Naive thymus-derived CD4-positive, alpha-beta T cell (primary cell): Measurements from ENCODE around the gene NKD1. TPM values are rescaled to one million over a fixed set of nuclear protein-coding genes. Genes with fewer than 3 reads are reported as not detected.

ENCODE experiments used
- ATAC-seq: fragments of 150-1000 bp; cut with Tn5 transposase; 2 replicates; pipeline ENCODE4 v1.10.0; 2021; ENCODE audit warnings: mild to moderate bottlenecking, moderate library complexity
- CTCF ChIA-PET: fragments of 350-600 bp; sonication (Branson Sonifier 250); formaldehyde crosslinking; loops from one replicate; lab custom pipeline; 2021; ENCODE audit warnings: antibody characterized with exemption; lab: Charles Lee
- POLR2A ChIA-PET: fragments of 350-600 bp; sonication (Branson Sonifier 250); formaldehyde crosslinking; loops from one replicate; lab custom pipeline; 2021; ENCODE audit warnings: antibody characterized with exemption, inconsistent platforms; lab: Charles Lee
- DNase-seq, 9 donors: peaks; one replicate each; pipeline versions ENCODE4 v3.0.0 to v3.0.0-alpha.2; 2020 to 2022; ENCODE audit warnings: mixed read lengths in 1 of 9
- H3K27ac ChIP-seq: one replicate; pipeline ENCODE4 v1.7.0; 2013; ENCODE audit warnings: mild to moderate bottlenecking, low read depth, low read length, moderate library complexity
- H3K27me3 ChIP-seq, 2 donors: one replicate each; pipeline ENCODE4 v1.7.0; 2013; ENCODE audit warnings: low read length in 2 of 2, mild to moderate bottlenecking in 2 of 2, moderate library complexity in 2 of 2; ENCODE audit not compliant: control insufficient read depth in 2 of 2, insufficient read depth in 2 of 2
- H3K36me3 ChIP-seq, 3 experiments: 1 replicate in 2 of 3; 2 replicates in 1 of 3; pipeline ENCODE4 v1.7.0; 2013; ENCODE audit warnings: low read length in 3 of 3, mild to moderate bottlenecking in 3 of 3, moderate library complexity in 1 of 3; ENCODE audit not compliant: insufficient read depth in 3 of 3, control insufficient read depth in 2 of 3
- H3K4me1 ChIP-seq, 2 donors: one replicate each; pipeline ENCODE4 v1.7.0; 2013; ENCODE audit warnings: low read length in 2 of 2, mild to moderate bottlenecking in 2 of 2, moderate library complexity in 1 of 2; ENCODE audit not compliant: control insufficient read depth in 2 of 2, insufficient read depth in 2 of 2
- H3K4me3 ChIP-seq: 2 replicates; pipeline ENCODE4 v1.7.0; 2013; ENCODE audit warnings: mild to moderate bottlenecking, low read length
- H3K9me3 ChIP-seq, 3 experiments: 1 replicate in 2 of 3; 2 replicates in 1 of 3; pipeline ENCODE4 v1.7.0; 2013; ENCODE audit warnings: low read length in 3 of 3; ENCODE audit not compliant: control insufficient read depth in 2 of 3
- H3K27ac Mint-ChIP-seq, 9 donors: one replicate each; pipeline ENCODE4 v1.8.0; 2020 to 2022; ENCODE audit warnings: mixed read lengths in 9 of 9, mild to moderate bottlenecking in 8 of 9, moderate library complexity in 5 of 9, inconsistent platforms in 2 of 9
- H3K27me3 Mint-ChIP-seq, 5 donors: one replicate each; pipeline ENCODE4 v1.8.0; 2021 to 2022; ENCODE audit warnings: mixed read lengths in 5 of 5, mild to moderate bottlenecking in 1 of 5
- H3K36me3 Mint-ChIP-seq, 5 donors: one replicate each; pipeline ENCODE4 v1.8.0; 2020 to 2022; ENCODE audit warnings: mixed read lengths in 5 of 5, mild to moderate bottlenecking in 3 of 5, inconsistent platforms in 1 of 5
- H3K4me1 Mint-ChIP-seq, 7 donors: one replicate each; pipeline ENCODE4 v1.8.0; 2020 to 2022; ENCODE audit warnings: mixed read lengths in 7 of 7, mild to moderate bottlenecking in 3 of 7, inconsistent platforms in 1 of 7
- H3K4me3 Mint-ChIP-seq, 10 donors: one replicate each; pipeline ENCODE4 v1.8.0; 2020 to 2022; ENCODE audit warnings: mild to moderate bottlenecking in 10 of 10, mixed read lengths in 10 of 10, moderate library complexity in 6 of 10, inconsistent platforms in 2 of 10
- H3K9me3 Mint-ChIP-seq, 11 donors: one replicate each; pipeline ENCODE4 v1.8.0; 2020 to 2022; ENCODE audit warnings: mixed read lengths in 11 of 11, mild to moderate bottlenecking in 4 of 11, inconsistent platforms in 1 of 11, moderate library complexity in 1 of 11
- intact Hi-C, 2 donors: fragments of 100-400 bp; cut with micrococcal nuclease; formaldehyde crosslinking; loops; one replicate each; pipeline ENCODE4 v1.15.1; 2023
- polyA plus RNA-seq, 2 donors: library from polyadenylated mRNA; unstranded; fragments of 300-500 nt; fragmentation: Illumina TruSeq; gene quantifications; one replicate each; pipeline ENCODE4 v1.2.3, GENCODE V29; 2021
- total RNA-seq, 6 experiments: library from RNA in 5 of 6; stranded (reverse) in 5 of 6; gene quantifications; 1 replicate in 5 of 6; 2 replicates in 1 of 6; pipeline ENCODE4 v1.2.3 and lab custom pipeline; 2021 to 2026

NKD1 gene
- total and polyA plus RNA-seq, 7 experiments from 2014 or later: 0.36 to 7.9 (median 5.0) TPM

DNA sequence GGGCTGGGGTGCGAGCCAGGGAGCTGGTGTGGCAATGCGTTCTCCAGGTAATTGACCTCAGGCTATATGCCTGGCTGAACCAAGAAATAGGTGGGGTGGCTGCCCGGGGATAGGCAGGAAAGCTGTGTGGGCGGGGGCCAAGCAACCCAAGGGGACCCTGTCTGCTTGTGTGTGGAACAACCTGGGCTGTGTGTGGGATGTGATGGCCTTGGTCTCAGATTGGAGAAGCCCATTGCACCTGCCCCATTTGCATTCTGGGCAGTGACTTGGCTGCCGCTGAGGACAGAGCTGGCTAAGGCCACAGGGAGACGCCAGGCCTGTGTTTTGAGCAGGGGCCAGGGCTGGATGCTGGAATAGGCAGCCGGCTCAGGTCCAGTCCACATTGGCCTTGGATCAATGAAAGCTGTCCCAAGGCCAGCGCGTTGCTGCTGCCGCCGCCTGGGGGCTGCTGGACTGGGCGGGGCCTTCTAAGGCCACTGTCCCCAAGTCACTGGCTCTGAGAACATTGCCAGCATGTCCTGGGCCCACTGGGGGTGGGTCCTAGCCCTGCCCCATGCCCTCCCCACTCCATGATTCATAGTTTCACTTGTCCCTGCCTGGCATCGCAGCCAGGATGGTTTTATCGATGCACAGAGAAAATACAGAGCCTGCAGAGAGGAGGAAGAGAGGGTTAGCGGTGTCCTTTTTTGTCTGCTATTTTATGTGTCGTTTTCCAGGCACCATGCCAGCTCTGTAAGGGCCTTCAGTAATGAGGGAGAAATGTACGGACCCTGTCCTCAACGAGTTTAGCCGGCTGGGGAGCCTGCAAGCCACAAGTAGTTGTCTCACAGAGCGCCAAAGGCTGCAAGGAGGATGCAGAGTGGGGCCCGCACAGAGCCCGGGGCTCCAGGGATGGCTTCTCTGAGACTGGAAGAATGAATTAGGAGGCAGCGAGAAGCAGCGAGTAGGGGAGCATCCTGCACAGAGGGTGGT lies 43.9 kb downstream of the NKD1 start:
- H3K4me3 Mint-ChIP-seq: peak overlapping the region in 6 of 10 donors; percentile 18 to 83 (median 43)
- H3K9me3 Mint-ChIP-seq: peaks cover 0 to 9% (median 0%) of the 10 kb centered on the region in 11 donors
- Histone ChIP-seq H3K9me3 (no peaks in the 10 kb centered on the region), H3K36me3 (no peaks in the 10 kb centered on the region), H3K4me3 (no peak overlapping the region), H3K27me3 (no peaks in the 10 kb centered on the region), H3K27ac (no peak overlapping the region), H3K4me1 (peaks cover 0 to 40% of the 10 kb centered on the region in 2 donors)
- intact Hi-C loops: no loop called here
- peaks cover 15 to 67% (median 43%) of the 10 kb centered on the region in 7 donors for H3K4me1 Mint-ChIP-seq
- H3K27me3 Mint-ChIP-seq: no peaks in the 10 kb centered on the region
- CTCF ChIA-PET: interaction anchor here (0.7 kb wide), 1 partner anchor 388 kb away, joined by 3 read pairs; no protein-coding TSS in a partner anchor
- H3K27ac Mint-ChIP-seq: peak overlapping the region in 3 of 9 donors; percentile 11 to 78 (median 78)
- ATAC-seq: no peak
- peaks cover 0 to 6% (median 4%) of the 10 kb centered on the region in 5 donors for H3K36me3 Mint-ChIP-seq
- POLR2A ChIA-PET: no interaction called here
- no peak for DNase-seq

DNA sequence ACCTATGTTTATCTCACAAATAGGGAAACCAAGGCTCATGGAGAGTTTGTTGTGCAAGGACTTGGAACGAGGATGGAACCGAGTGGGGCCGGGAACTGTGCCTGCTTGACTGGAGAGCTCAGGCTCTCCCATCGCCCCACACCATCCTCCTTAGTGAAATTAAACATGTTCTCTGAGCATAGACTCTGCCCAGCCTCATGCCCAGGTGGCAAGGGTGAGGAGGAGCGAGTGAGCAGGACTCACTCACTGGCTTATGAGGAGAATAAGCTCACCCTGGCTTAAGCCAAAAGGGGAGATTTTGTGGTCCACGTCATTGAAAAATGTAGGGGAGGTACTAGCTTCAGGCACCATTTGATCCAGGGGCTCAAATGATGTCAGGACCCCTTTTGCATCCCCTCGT lies 44.8 kb downstream of the NKD1 start:
- Histone ChIP-seq H3K4me1 (peaks cover 0 to 35% of the 10 kb centered on the region in 2 donors), H3K27ac (no peak overlapping the region), H3K36me3 (no peaks in the 10 kb centered on the region), H3K27me3 (no peaks in the 10 kb centered on the region), H3K4me3 (no peak overlapping the region), H3K9me3 (no peaks in the 10 kb centered on the region)
- ChIA-PET POLR2A (interaction anchor here (0.6 kb wide), 1 partner anchor 402 kb away, joined by 3 read pairs; no protein-coding TSS in a partner anchor), CTCF (interaction anchor here (1.8 kb wide), 1 partner anchor 72 kb away, joined by 4 read pairs; no protein-coding TSS in a partner anchor)
- ATAC-seq: no peak
- Mint-ChIP-seq H3K4me1 (peaks cover 15 to 60% (median 43%) of the 10 kb centered on the region in 7 donors), H3K4me3 (no peak overlapping the region), H3K27me3 (no peaks in the 10 kb centered on the region), H3K27ac (no peak overlapping the region), H3K36me3 (no peaks in the 10 kb centered on the region), H3K9me3 (peaks cover 0 to under 1% (median 0%) of the 10 kb centered on the region in 11 donors)
- intact Hi-C loops: no loop called here
- no peak for DNase-seq

GRCh38 chr16:50593410-50594150 lies 45.4 kb downstream of the NKD1 start:
- no peak for ATAC-seq
- no peaks in the 10 kb centered on the region for H3K27me3 ChIP-seq
- H3K36me3 ChIP-seq: no peaks in the 10 kb centered on the region
- DNase-seq: no peak
- peaks cover 15 to 56% (median 43%) of the 10 kb centered on the region in 7 donors for H3K4me1 Mint-ChIP-seq
- CTCF ChIA-PET: interaction anchor here (1.8 kb wide), 1 partner anchor 72 kb away, joined by 4 read pairs; no protein-coding TSS in a partner anchor
- H3K9me3 ChIP-seq: no peaks in the 10 kb centered on the region
- no peak overlapping the region for H3K27ac ChIP-seq
- H3K4me3 ChIP-seq: no peak overlapping the region
- no peaks in the 10 kb centered on the region for H3K36me3 Mint-ChIP-seq
- peaks cover 0 to 30% of the 10 kb centered on the region in 2 donors for H3K4me1 ChIP-seq
- no peaks in the 10 kb centered on the region for H3K9me3 Mint-ChIP-seq
- intact Hi-C loops: no loop called here
- no peak overlapping the region for H3K4me3 Mint-ChIP-seq
- H3K27me3 Mint-ChIP-seq: no peaks in the 10 kb centered on the region
- H3K27ac Mint-ChIP-seq: peak overlapping the region in 1 of 9 donors; percentile 55
- POLR2A ChIA-PET: interaction anchor here (0.6 kb wide), 1 partner anchor 403 kb away, joined by 3 read pairs; no protein-coding TSS in a partner anchor

- Mint-ChIP-seq H3K36me3 (no peaks in the 10 kb centered on the region), H3K4me3 (no peak overlapping the region), H3K27ac (peak overlapping the region in 1 of 9 donors; percentile 59), H3K4me1 (peaks cover 6 to 54% (median 35%) of the 10 kb centered on the region in 7 donors), H3K27me3 (no peaks in the 10 kb centered on the region), H3K9me3 (no peaks in the 10 kb centered on the region)
- H3K36me3 ChIP-seq: no peaks in the 10 kb centered on the region
- no peak overlapping the region for H3K27ac ChIP-seq
- ChIA-PET CTCF (interaction anchor here (1.8 kb wide), 1 partner anchor 71 kb away, joined by 4 read pairs; no protein-coding TSS in a partner anchor), POLR2A (no interaction called here)
- peaks cover 0 to 21% of the 10 kb centered on the region in 2 donors for H3K4me1 ChIP-seq
- no peak overlapping the region for H3K4me3 ChIP-seq
- no peak for DNase-seq
- no peaks in the 10 kb centered on the region for H3K27me3 ChIP-seq
- no peaks in the 10 kb centered on the region for H3K9me3 ChIP-seq
- intact Hi-C loops: no loop called here
- no peak for ATAC-seq
Observed at GRCh38 chr16:50594308-50595260, 46.4 kb downstream of the NKD1 start.

GRCh38 chr16:50595859-50596258 lies 47.7 kb downstream of the NKD1 start:
- no peak for ATAC-seq
- CTCF ChIA-PET: no interaction called here
- H3K27ac Mint-ChIP-seq: peak overlapping the region in 4 of 9 donors; percentile 28 to 71 (median 48)

More at GRCh38 chr16:50595859-50596258, 47.7 kb downstream of the NKD1 start:
- H3K4me1 ChIP-seq: peaks cover 0 to 19% of the 10 kb centered on the region in 2 donors
- intact Hi-C loops: no loop called here
- no peaks in the 10 kb centered on the region for H3K27me3 ChIP-seq
- Mint-ChIP-seq H3K36me3 (no peaks in the 10 kb centered on the region), H3K27me3 (no peaks in the 10 kb centered on the region), H3K4me1 (peaks cover 3 to 54% (median 35%) of the 10 kb centered on the region in 7 donors), H3K9me3 (no peaks in the 10 kb centered on the region), H3K4me3 (no peak overlapping the region)
- no peak for DNase-seq
- H3K36me3 ChIP-seq: no peaks in the 10 kb centered on the region
- no peak overlapping the region for H3K4me3 ChIP-seq
- H3K27ac ChIP-seq: no peak overlapping the region
- POLR2A ChIA-PET: no interaction called here
- no peaks in the 10 kb centered on the region for H3K9me3 ChIP-seq
